Measurements from ENCODE around the gene CCL2. TPM values are rescaled to one million over a fixed set of nuclear protein-coding genes. Genes with fewer than 3 reads are reported as not detected.

Gene CCL2
- total RNA-seq, 2 experiments from 2014 or later, result not detected

GRCh38 chr17:34243364-34244320 is 11.4 kb upstream of the CCL2 start:
- POLR2A ChIA-PET, result no interaction called here
- H3K27me3 Mint-ChIP-seq, result peaks cover 18% of the 10 kb centered on the region

GRCh38 chr17:34245351-34245905 is 9.7 kb upstream of the CCL2 start:
- Mint-ChIP-seq H3K9me3 (no peaks in the 10 kb centered on the region), H3K4me3 (no peak overlapping the region), H3K36me3 (no peaks in the 10 kb centered on the region), H3K4me1 (ENCODE audit: low read depth) (no peaks in the 10 kb centered on the region), H3K27ac (no peak overlapping the region), H3K27me3 (peaks cover 10% of the 10 kb centered on the region)
- DNase-seq, result no peak
- ChIA-PET POLR2A (no interaction called here), CTCF (no interaction called here)
- intact Hi-C loops (cut with micrococcal nuclease), result no loop called here

More at GRCh38 chr17:34243364-34244320, 11.4 kb upstream of the CCL2 start:
- Mint-ChIP-seq H3K4me1 (ENCODE audit: low read depth) (no peaks in the 10 kb centered on the region), H3K27ac (no peak overlapping the region), H3K36me3 (no peaks in the 10 kb centered on the region), H3K9me3 (no peaks in the 10 kb centered on the region), H3K4me3 (no peak overlapping the region)
- intact Hi-C loops (cut with micrococcal nuclease), result no loop called here
- CTCF ChIA-PET, result no interaction called here
- DNase-seq, result no peak

GRCh38 chr17:34246446-34246845 is 8.6 kb upstream of the CCL2 start:
- H3K4me1 Mint-ChIP-seq (ENCODE audit: low read depth), result no peaks in the 10 kb centered on the region
- H3K27ac Mint-ChIP-seq, result no peak overlapping the region
- POLR2A ChIA-PET, result no interaction called here
- CTCF ChIA-PET, result no interaction called here
- no peak overlapping the region for H3K4me3 Mint-ChIP-seq
- H3K36me3 Mint-ChIP-seq, result no peaks in the 10 kb centered on the region
- no peaks in the 10 kb centered on the region for H3K9me3 Mint-ChIP-seq
- intact Hi-C loops (cut with micrococcal nuclease), result no loop called here
- H3K27me3 Mint-ChIP-seq, result peaks cover 15% of the 10 kb centered on the region
- DNase-seq, result no peak

GRCh38 chr17:34246881-34247280 is 8.2 kb upstream of the CCL2 start:
- H3K27me3 Mint-ChIP-seq, result peaks cover 15% of the 10 kb centered on the region
- ChIA-PET POLR2A (no interaction called here), CTCF (no interaction called here)
- H3K36me3 Mint-ChIP-seq, result no peaks in the 10 kb centered on the region
- intact Hi-C loops (cut with micrococcal nuclease), result no loop called here
- no peak for DNase-seq
- H3K4me1 Mint-ChIP-seq (ENCODE audit: low read depth), result no peaks in the 10 kb centered on the region
- no peaks in the 10 kb centered on the region for H3K9me3 Mint-ChIP-seq
- H3K27ac Mint-ChIP-seq, result no peak overlapping the region
- H3K4me3 Mint-ChIP-seq, result no peak overlapping the region

GRCh38 chr17:34248511-34249024 is 6.5 kb upstream of the CCL2 start:
- Mint-ChIP-seq H3K36me3 (no peaks in the 10 kb centered on the region), H3K9me3 (no peaks in the 10 kb centered on the region), H3K4me1 (ENCODE audit: low read depth) (peaks cover 2% of the 10 kb centered on the region), H3K4me3 (no peak overlapping the region), H3K27me3 (peaks cover 22% of the 10 kb centered on the region), H3K27ac (no peak overlapping the region)
- POLR2A ChIA-PET, result no interaction called here
- intact Hi-C loops (cut with micrococcal nuclease), result no loop called here
- CTCF ChIA-PET, result no interaction called here
- no peak for DNase-seq

- DNase-seq, result no peak
- POLR2A ChIA-PET, result no interaction called here
- Mint-ChIP-seq H3K4me3 (no peak overlapping the region), H3K36me3 (no peaks in the 10 kb centered on the region), H3K27me3 (peaks cover 24% of the 10 kb centered on the region), H3K27ac (no peak overlapping the region), H3K4me1 (ENCODE audit: low read depth) (peaks cover 2% of the 10 kb centered on the region), H3K9me3 (no peaks in the 10 kb centered on the region)
- intact Hi-C loops (cut with micrococcal nuclease), result no loop called here
- CTCF ChIA-PET, result interaction anchor here (0.7 to 1.1 kb wide), 2 partner anchors 49 to 112 kb away, joined by 3 to 4 read pairs; no protein-coding TSS in a partner anchor
Observed at GRCh38 chr17:34249061-34249460, 6.0 kb upstream of the CCL2 start.

GRCh38 chr17:34249478-34249877 is 5.6 kb upstream of the CCL2 start:
- ChIA-PET CTCF (interaction anchor here (0.7 to 1.1 kb wide), 2 partner anchors 49 to 112 kb away, joined by 3 to 4 read pairs; no protein-coding TSS in a partner anchor), POLR2A (no interaction called here)
- Mint-ChIP-seq H3K9me3 (no peaks in the 10 kb centered on the region), H3K27ac (no peak overlapping the region), H3K36me3 (no peaks in the 10 kb centered on the region), H3K27me3 (peaks cover 25% of the 10 kb centered on the region), H3K4me3 (no peak overlapping the region), H3K4me1 (ENCODE audit: low read depth) (peaks cover 2% of the 10 kb centered on the region)
- intact Hi-C loops (cut with micrococcal nuclease), result no loop called here
- DNase-seq, result no peak

- H3K36me3 Mint-ChIP-seq, result no peaks in the 10 kb centered on the region
- DNase-seq, result no peak
- H3K27ac Mint-ChIP-seq, result no peak overlapping the region
- H3K27me3 Mint-ChIP-seq, result peaks cover 35% of the 10 kb centered on the region
- no peaks in the 10 kb centered on the region for H3K9me3 Mint-ChIP-seq
- CTCF ChIA-PET, result no interaction called here
- H3K4me1 Mint-ChIP-seq (ENCODE audit: low read depth), result peaks cover 2% of the 10 kb centered on the region
- no peak overlapping the region for H3K4me3 Mint-ChIP-seq
- intact Hi-C loops (cut with micrococcal nuclease), result no loop called here
- POLR2A ChIA-PET, result no interaction called here
Observed at GRCh38 chr17:34251186-34251585, 3.9 kb upstream of the CCL2 start.

GRCh38 chr17:34252095-34252443 is 3.0 kb upstream of the CCL2 start:
- Mint-ChIP-seq H3K27me3 (peaks cover 34% of the 10 kb centered on the region), H3K27ac (no peak overlapping the region), H3K9me3 (no peaks in the 10 kb centered on the region), H3K36me3 (no peaks in the 10 kb centered on the region), H3K4me1 (ENCODE audit: low read depth) (peaks cover 2% of the 10 kb centered on the region), H3K4me3 (no peak overlapping the region)
- no peak for DNase-seq
- CTCF ChIA-PET, result interaction anchor here (1.1 to 1.7 kb wide), 4 partner anchors 48 to 110 kb away, joined by 3 to 6 read pairs (median 4); no protein-coding TSS in a partner anchor
- intact Hi-C loops (cut with micrococcal nuclease), result no loop called here
- POLR2A ChIA-PET, result no interaction called here

- no peak overlapping the region for H3K4me3 Mint-ChIP-seq
- intact Hi-C loops (cut with micrococcal nuclease), result no loop called here
- POLR2A ChIA-PET, result no interaction called here
- CTCF ChIA-PET, result interaction anchor here (1.1 to 1.7 kb wide), 4 partner anchors 49 to 109 kb away, joined by 3 to 6 read pairs (median 4); no protein-coding TSS in a partner anchor
- no peak for DNase-seq
- H3K9me3 Mint-ChIP-seq, result no peaks in the 10 kb centered on the region
- H3K4me1 Mint-ChIP-seq (ENCODE audit: low read depth), result peaks cover 2% of the 10 kb centered on the region
- no peaks in the 10 kb centered on the region for H3K36me3 Mint-ChIP-seq
- H3K27me3 Mint-ChIP-seq, result peaks cover 37% of the 10 kb centered on the region
- no peak overlapping the region for H3K27ac Mint-ChIP-seq
Observed at GRCh38 chr17:34252444-34253138, 2.5 kb upstream of the CCL2 start.

GRCh38 chr17:34253139-34253525 is 2.0 kb upstream of the CCL2 start:
- intact Hi-C loops (cut with micrococcal nuclease), result no loop called here
- no peak for DNase-seq
- Mint-ChIP-seq H3K9me3 (no peaks in the 10 kb centered on the region), H3K27me3 (peaks cover 35% of the 10 kb centered on the region), H3K36me3 (no peaks in the 10 kb centered on the region), H3K27ac (no peak overlapping the region), H3K4me1 (ENCODE audit: low read depth) (peaks cover 2% of the 10 kb centered on the region), H3K4me3 (no peak overlapping the region)
- CTCF ChIA-PET, result interaction anchor here (1.4 to 1.7 kb wide), 2 partner anchors 52 to 109 kb away, joined by 5 to 6 read pairs; no protein-coding TSS in a partner anchor
- POLR2A ChIA-PET, result no interaction called here

- intact Hi-C loops (cut with micrococcal nuclease), result no loop called here
- DNase-seq, result no peak
- Mint-ChIP-seq H3K36me3 (no peaks in the 10 kb centered on the region), H3K27me3 (peaks cover 41% of the 10 kb centered on the region), H3K27ac (no peak overlapping the region), H3K4me1 (ENCODE audit: low read depth) (peaks cover 2% of the 10 kb centered on the region), H3K4me3 (no peak overlapping the region), H3K9me3 (no peaks in the 10 kb centered on the region)
- POLR2A ChIA-PET, result no interaction called here
- CTCF ChIA-PET, result no interaction called here
Observed at GRCh38 chr17:34254146-34254545, 939 bp upstream of the CCL2 start.

Measured in activated CD4-positive, alpha-beta memory T cell treated with anti-CD3 and anti-CD28 coated beads for 36 hours (primary cell).